H1 (cell line): ENCODE data around the gene BEX3. TPM values are rescaled to one million over a fixed set of nuclear protein-coding genes. Genes with fewer than 3 reads are reported as not detected.

Source experiments
- CTCF ChIA-PET: fragments of 300-600 bp; sonication (Branson Sonifier 250); formaldehyde crosslinking; loops from one replicate; lab custom pipeline; 2021; ENCODE audit not compliant: partially characterized antibody; lab: Charles Lee
- POLR2A ChIA-PET: fragments of 300-600 bp; sonication (Branson Sonifier 250); formaldehyde crosslinking; loops from one replicate; lab custom pipeline; 2021; ENCODE audit warnings: inconsistent platforms; ENCODE audit not compliant: partially characterized antibody; lab: Charles Lee
- DNase-seq, 2 experiments: peaks; one replicate each; pipeline versions ENCODE4 v3.0.0 to v3.0.0-alpha.2; 2010 to 2022; ENCODE audit warnings: low spot score in 2 of 2, low read depth in 1 of 2, mixed read lengths in 1 of 2
- FAIRE-seq: peaks from 2 replicates; lab custom pipeline; 2011; peaks lifted over from hg19 to GRCh38; lab: Jason Lieb, UNC
- H2AFZ ChIP-seq: 2 replicates; pipeline ENCODE4 v1.8.1; 2012; ENCODE audit warnings: low read length, inconsistent platforms
- H2AK5ac ChIP-seq: 2 replicates; pipeline ENCODE4 v1.6.1; 2013; ENCODE audit warnings: low read depth, low read length
- H2BK120ac ChIP-seq: replicated peaks from 2 replicates; pipeline ENCODE3; 2013; ENCODE audit warnings: low read depth, low read length, inconsistent platforms
- H2BK12ac ChIP-seq: 2 replicates; pipeline ENCODE4 v1.6.1; 2013; ENCODE audit warnings: low read depth, low read length
- H2BK15ac ChIP-seq: 2 replicates; pipeline ENCODE4 v1.6.1; 2013; ENCODE audit warnings: low read length
- H2BK20ac ChIP-seq: 2 replicates; pipeline ENCODE4 v1.6.1; 2013; ENCODE audit warnings: low read length
- H2BK5ac ChIP-seq: 2 replicates; pipeline ENCODE4 v1.6.1; 2013; ENCODE audit warnings: low read depth, low read length
- H3K14ac ChIP-seq: 2 replicates; pipeline ENCODE4 v1.6.1; 2013; ENCODE audit warnings: inconsistent platforms; ENCODE audit not compliant: insufficient read length
- H3K18ac ChIP-seq: 2 replicates; pipeline ENCODE4 v1.6.1; 2013; ENCODE audit warnings: low read length; ENCODE audit errors: extremely low read depth
- H3K23ac ChIP-seq: 2 replicates; pipeline ENCODE4 v1.6.1; 2013; ENCODE audit warnings: inconsistent platforms; ENCODE audit not compliant: insufficient read length
- H3K23me2 ChIP-seq: 2 replicates; pipeline ENCODE4 v1.6.1; 2013; ENCODE audit warnings: low read depth, low read length
- H3K27ac ChIP-seq: 2 replicates; pipeline ENCODE4 v1.6.1; 2011; ENCODE audit warnings: low read depth, low read length, inconsistent platforms
- H3K27me3 ChIP-seq, 4 experiments: replicated peaks in 1 of 4; 1 replicate in 1 of 4; 2 replicates in 3 of 4; pipeline versions ENCODE4 v1.6.1 to v1.8.1; 2011 to 2013; ENCODE audit warnings: low read length in 3 of 4, mild to moderate bottlenecking in 3 of 4, inconsistent platforms in 2 of 4, mixed read lengths in 2 of 4, moderate library complexity in 1 of 4; ENCODE audit not compliant: control insufficient read depth in 3 of 4, insufficient read depth in 3 of 4; ENCODE audit errors: extremely low read depth in 1 of 4
- H3K36me3 ChIP-seq, 4 experiments: 2 replicates each; pipeline versions ENCODE4 v1.6.1 to v1.8.1; 2011 to 2013; ENCODE audit warnings: mild to moderate bottlenecking in 4 of 4, low read length in 3 of 4, moderate library complexity in 2 of 4, control low read depth in 1 of 4, inconsistent platforms in 1 of 4; ENCODE audit not compliant: insufficient read depth in 4 of 4, control insufficient read depth in 2 of 4
- H3K4ac ChIP-seq: replicated peaks from 2 replicates; pipeline ENCODE3; 2013; ENCODE audit warnings: low read length, low read depth, mixed read lengths, inconsistent platforms; ENCODE audit not compliant: insufficient read length
- H3K4me1 ChIP-seq, 4 experiments: replicated peaks in 1 of 4; 1 replicate in 1 of 4; 2 replicates in 3 of 4; pipeline versions ENCODE4 v1.6.1 to v1.8.1; 2011 to 2013; ENCODE audit warnings: low read length in 3 of 4, inconsistent platforms in 2 of 4, mixed read lengths in 1 of 4; ENCODE audit not compliant: insufficient read depth in 4 of 4, control insufficient read depth in 3 of 4
- H3K4me2 ChIP-seq, 2 experiments: 2 replicates each; pipeline versions ENCODE4 v1.6.1 to v1.8.1; 2011 to 2013; ENCODE audit warnings: low read depth in 2 of 2, low read length in 2 of 2, control low read depth in 1 of 2, inconsistent platforms in 1 of 2, mild to moderate bottlenecking in 1 of 2; ENCODE audit not compliant: insufficient read depth in 1 of 2
- H3K4me3 ChIP-seq, 4 experiments: fragments of 200-600, 300-600 bp in 1 of 4; sonication (generic), shearing (Covaris generic), sonication (Bioruptor Twin) in 1 of 4; 2 replicates each; pipeline versions ENCODE4 v1.5.1 to v1.8.1; 2011 to 2016; ENCODE audit warnings: low read length in 4 of 4, low read depth in 3 of 4, control low read depth in 2 of 4, inconsistent platforms in 2 of 4, mild to moderate bottlenecking in 2 of 4, mixed read lengths in 1 of 4, moderate library complexity in 1 of 4; ENCODE audit not compliant: insufficient read depth in 2 of 4; ENCODE audit errors: extremely low read depth in 1 of 4
- H3K56ac ChIP-seq: replicated peaks from 2 replicates; pipeline ENCODE3; 2013; ENCODE audit warnings: low read depth, mild to moderate bottlenecking, mixed read lengths, low read length, inconsistent platforms; ENCODE audit not compliant: insufficient read length
- H3K79me1 ChIP-seq: 2 replicates; pipeline ENCODE4 v1.6.1; 2013; ENCODE audit warnings: low read depth, low read length, control low read depth
- H3K79me2 ChIP-seq, 2 experiments: 2 replicates each; pipeline versions ENCODE4 v1.6.1 to v1.8.1; 2012 to 2013; ENCODE audit warnings: low read length in 2 of 2, mild to moderate bottlenecking in 2 of 2, inconsistent platforms in 1 of 2; ENCODE audit not compliant: insufficient read depth in 2 of 2, control insufficient read depth in 1 of 2
- H3K9ac ChIP-seq, 4 experiments: replicated peaks in 1 of 4; 1 replicate in 1 of 4; 2 replicates in 3 of 4; pipeline versions ENCODE4 v1.6.1 to v1.8.1; 2011 to 2013; ENCODE audit warnings: low read depth in 3 of 4, low read length in 3 of 4, control low read depth in 2 of 4, mild to moderate bottlenecking in 2 of 4, moderate library complexity in 2 of 4, inconsistent platforms in 1 of 4; ENCODE audit errors: extremely low read depth in 1 of 4
- H3K9me3 ChIP-seq, 2 experiments: 2 replicates each; pipeline versions ENCODE4 v1.6.1 to v1.8.1; 2012 to 2013; ENCODE audit warnings: mild to moderate bottlenecking in 2 of 2, moderate library complexity in 2 of 2, control low read depth in 1 of 2, inconsistent platforms in 1 of 2, low read depth in 1 of 2, low read length in 1 of 2, mixed read lengths in 1 of 2; ENCODE audit not compliant: insufficient read depth in 2 of 2
- H4K20me1 ChIP-seq, 2 experiments: replicated peaks in 1 of 2; 2 replicates each; pipeline versions ENCODE3 to v1.8.1; 2011 to 2013; ENCODE audit warnings: inconsistent platforms in 2 of 2, low read length in 2 of 2, mild to moderate bottlenecking in 1 of 2; ENCODE audit not compliant: insufficient read depth in 2 of 2, control insufficient read depth in 1 of 2
- H4K5ac ChIP-seq: 2 replicates; pipeline ENCODE4 v1.6.1; 2013; ENCODE audit warnings: low read length, low read depth, mixed read lengths, inconsistent platforms; ENCODE audit not compliant: insufficient read length
- H4K8ac ChIP-seq: 2 replicates; pipeline ENCODE4 v1.8.0; 2013; ENCODE audit warnings: mild to moderate bottlenecking, moderate library complexity, low read length, inconsistent platforms; ENCODE audit not compliant: insufficient read depth; ENCODE audit errors: extremely low read depth
- H4K91ac ChIP-seq: replicated peaks from 2 replicates; pipeline ENCODE3; 2013; ENCODE audit warnings: low read length, mixed read lengths, inconsistent platforms; ENCODE audit not compliant: insufficient read length
- BRCA1 ChIP-seq: IDR thresholded peaks from 2 replicates; pipeline ENCODE4 v1.6.1; 2012; ENCODE audit warnings: low read depth, low read length, improper control_type of control experiment
- E2F6 ChIP-seq: IDR thresholded peaks from 2 replicates; pipeline ENCODE4 v1.6.1; 2012; ENCODE audit warnings: inconsistent platforms
- KDM4A ChIP-seq: IDR thresholded peaks from one replicate; pipeline ENCODE4 v1.7.1; 2012; ENCODE audit warnings: low read depth, mild to moderate bottlenecking, moderate library complexity, low read length, inconsistent platforms; ENCODE audit not compliant: severe bottlenecking
- PHF8 ChIP-seq: fragments of 200-600 bp; sonication (generic); conservative IDR thresholded peaks from 2 replicates; pipeline ENCODE4 v1.7.1; 2012; ENCODE audit warnings: low read depth, mild to moderate bottlenecking, inconsistent platforms, low read length, moderate library complexity
- POLR2A ChIP-seq, 2 experiments: IDR thresholded peaks; 1 replicate in 1 of 2; 2 replicates in 1 of 2; pipeline ENCODE4 v1.6.1; 2011; ENCODE audit warnings: low read depth in 2 of 2, low read length in 2 of 2, mild to moderate bottlenecking in 2 of 2; ENCODE audit errors: control extremely low read depth in 1 of 2
- RNF2 ChIP-seq: fragments of 200-900, 300-1000 bp; sonication (generic); IDR thresholded peaks from 2 replicates; pipeline ENCODE4 v1.7.1; 2016; ENCODE audit warnings: borderline replicate concordance, low read depth, mild to moderate bottlenecking, antibody characterized with exemption, low read length; ENCODE audit not compliant: poor library complexity, severe bottlenecking; ENCODE audit errors: missing control alignments
- YY1 ChIP-seq: IDR thresholded peaks from 2 replicates; pipeline ENCODE4 v1.6.1; 2011; ENCODE audit warnings: low read depth, mild to moderate bottlenecking, low read length
- WGBS, 2 experiments: shearing (Covaris generic) in 1 of 2; methylation state at CpG; one replicate each; pipeline versions ENCODE4 v1.1.6 to v1.1.7; 2013 to 2015; ENCODE audit warnings: low lambda C conversion rate in 2 of 2, mixed read lengths in 2 of 2, inconsistent platforms in 1 of 2, low coverage in 1 of 2, missing lambda C conversion rate in 1 of 2; ENCODE audit not compliant: insufficient replicate concordance in 2 of 2, insufficient coverage in 1 of 2, insufficient read length in 1 of 2; ENCODE audit errors: extremely low coverage in 1 of 2, missing lambda C conversion rate in 1 of 2; 5-methylcytosine and 5-hydroxymethylcytosine counted together
- polyA plus RNA-seq, 7 experiments: library from polyadenylated mRNA; depleted of rRNA in 3 of 7; stranded (reverse) in 5 of 7; unstranded in 2 of 7; fragments of >200 nt in 5 of 7; fragments of 200-250 nt in 2 of 7; gene quantifications; 1 replicate in 5 of 7; 2 replicates in 1 of 7; 4 replicates in 1 of 7; pipeline versions ENCODE4 v1.2.1 to v1.2.3, GENCODE V29; 2011 to 2013; ENCODE audit warnings: missing spikeins in 2 of 7, mixed read lengths in 2 of 7
- total RNA-seq: library from RNA; stranded (reverse); fragmentation: NEBNext Ultra II Directional; extraction: Animal tissue kit (Norgen Biotek cat#: 25700); gene quantifications from 2 replicates; pipeline ENCODE4 v1.2.1, GENCODE V29; 2021

The BEX3 gene
- total and polyA plus RNA-seq, 2 of the 8 experiments (the other 6 are each of a cell fraction or from before 2014, with no cell fraction given): 330 to 366 TPM

DNA sequence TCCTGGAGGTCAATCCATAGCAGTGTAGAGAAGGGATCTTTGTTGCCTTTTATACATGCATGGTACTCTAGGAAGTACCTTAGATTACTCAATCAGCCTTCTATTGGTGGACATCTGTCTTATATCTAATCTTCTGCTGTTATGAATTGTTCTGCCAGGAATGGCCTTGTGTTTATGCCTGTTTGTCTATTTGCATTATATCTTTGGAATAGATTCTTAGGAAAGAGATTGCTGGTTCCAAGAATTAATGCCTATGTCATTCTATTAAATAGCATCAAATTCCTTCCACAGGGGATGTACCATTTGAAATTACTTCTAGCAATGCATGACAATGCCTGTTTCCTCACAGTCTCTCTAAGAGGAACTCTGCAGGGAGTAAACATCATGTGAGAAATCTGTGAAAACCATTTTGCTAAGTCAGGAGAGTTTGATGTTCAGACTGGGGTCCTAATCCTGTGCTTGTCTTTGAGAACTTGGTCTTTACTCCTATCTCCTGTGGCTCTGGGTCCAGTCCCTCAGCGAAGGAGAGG, 42.5 kb downstream of the BEX3 start:
- Histone ChIP-seq H3K79me2 (no peaks in the 10 kb centered on the region), H4K5ac (no peak overlapping the region)
- TF ChIP-seq KDM4A (no peak), PHF8 (no peak), E2F6 (no peak), RNF2 (no peak), POLR2A (IDR thresholded peaks at IDR 0.05; ENCODE audit: control extremely low read depth in 1 of 2, low read depth in 2 of 2, low read length in 2 of 2) (no peak), YY1 (no peak), BRCA1 (no peak)
- TF ChIP-seq, all 59 proteins: peak for 0
- ChIA-PET CTCF (interaction anchor here (1.5 to 1.9 kb wide), 2 partner anchors 10 to 45 kb away, joined by 4 to 5 read pairs; no protein-coding TSS in a partner anchor), POLR2A (no interaction called here)
- no peak overlapping the region for H3K14ac ChIP-seq
- H3K4ac ChIP-seq: no peak overlapping the region
- H3K56ac ChIP-seq: no peak overlapping the region
- no peak overlapping the region for H2AFZ ChIP-seq
- H3K9me3 ChIP-seq: no peaks in the 10 kb centered on the region
- H2BK12ac ChIP-seq: no peak overlapping the region
- 0 out of 2 replicates have a peak, but pooled peaks cover 2% of the 10 kb centered on the region for H3K79me1 ChIP-seq
- no peak overlapping the region for H3K23ac ChIP-seq
- H3K4me2 ChIP-seq: no peak overlapping the region
- no peak overlapping the region for H2BK15ac ChIP-seq
- peaks cover 2% of the 10 kb centered on the region in 2 experiments for H4K20me1 ChIP-seq
- H3K18ac ChIP-seq: no peak overlapping the region
- no peak overlapping the region for H2AK5ac ChIP-seq
- no peak overlapping the region for H2BK20ac ChIP-seq
- WGBS, 2 experiments: 89% methylated on average over 1 of the region's 1 CpG; no CpG with 5 or more reads in 1 of the 2 experiments
- FAIRE-seq (no peak), DNase-seq (no peak)
- H2BK120ac ChIP-seq: no peak overlapping the region
- no peaks in the 10 kb centered on the region for H3K23me2 ChIP-seq
- H3K9ac ChIP-seq: no peak overlapping the region
- H3K4me1 ChIP-seq: peaks cover 0 to 9% (median 4%) of the 10 kb centered on the region in 4 experiments; a peak in 5 of 7 replicates
- no peak overlapping the region for H4K91ac ChIP-seq
- no peak overlapping the region for H2BK5ac ChIP-seq
- no peak overlapping the region for H3K27ac ChIP-seq
- H3K4me3 ChIP-seq: no peak overlapping the region
- no peaks in the 10 kb centered on the region; a peak in 3 of 7 replicates for H3K27me3 ChIP-seq
- H3K36me3 ChIP-seq: no peaks in the 10 kb centered on the region
- H4K8ac ChIP-seq: no peak overlapping the region
